Gastroesophageal sphincter (tissue), 3 donors: ENCODE results near the gene SPDYC.

Source experiments
- EP300 ChIP-seq: sonication (generic); formaldehyde crosslinking; IDR thresholded peaks from one replicate; pipeline ENCODE4 v1.6.1; 2017; ENCODE audit warnings: antibody characterized with exemption, mild to moderate bottlenecking
- POLR2A ChIP-seq, 2 donors: fragments of 450-650 bp; IDR thresholded peaks; one replicate each; pipeline ENCODE4 v1.6.1; 2017; ENCODE audit warnings: antibody characterized with exemption in 2 of 2, mild to moderate bottlenecking in 2 of 2, moderate library complexity in 1 of 2
- POLR2AphosphoS5 ChIP-seq: sonication (generic); formaldehyde crosslinking; IDR thresholded peaks from one replicate; pipeline ENCODE4 v1.6.1; 2017; ENCODE audit warnings: antibody characterized with exemption
- TF ChIP-seq, protein P1 (sequence below), 4 experiments: fragments of 200-600 bp in 2 of 4; fragments of 450-650 bp in 2 of 4; sonication (generic) in 1 of 4; IDR thresholded peaks; one replicate each; pipeline ENCODE4 v1.5.1; 2017 to 2019; ENCODE audit warnings: antibody characterized with exemption in 4 of 4, mild to moderate bottlenecking in 2 of 4, moderate library complexity in 2 of 4

DNA sequence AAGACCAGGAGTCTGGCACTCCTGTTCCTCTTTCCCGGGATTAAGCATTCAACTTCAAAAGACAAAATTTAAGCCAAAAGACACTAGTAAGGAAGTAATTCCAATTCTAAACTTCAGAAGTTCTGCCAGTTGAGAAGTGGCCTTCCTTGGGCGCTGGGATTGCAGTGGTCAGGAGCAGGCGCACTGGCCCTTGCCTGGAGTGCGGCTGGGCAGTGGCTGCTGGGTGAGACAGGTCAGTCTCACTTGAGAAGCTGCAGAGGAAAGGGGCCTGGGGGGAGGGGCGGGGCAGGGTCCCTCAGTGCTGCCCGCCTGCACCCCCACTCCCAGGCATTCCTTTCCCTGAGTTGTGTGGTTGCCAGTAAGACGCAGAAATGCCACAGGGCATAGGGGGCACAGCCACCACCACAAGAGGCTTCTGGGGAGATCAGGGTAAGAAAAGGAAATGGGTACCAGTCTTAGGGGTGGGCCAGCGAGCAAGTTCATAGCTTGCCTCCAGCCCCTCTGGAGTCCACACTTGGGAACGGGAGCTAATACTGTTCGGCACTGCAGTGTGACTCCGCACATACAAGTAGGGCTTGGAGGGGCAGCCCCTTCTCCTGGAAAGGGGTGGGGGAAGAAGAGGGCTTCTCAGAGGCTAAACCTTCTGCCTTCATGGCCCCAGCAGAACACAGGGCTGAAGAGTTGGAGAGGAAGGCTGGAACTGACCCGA lies 42.4 kb upstream of the SPDYC start:
- TF ChIP-seq, protein P1, sequence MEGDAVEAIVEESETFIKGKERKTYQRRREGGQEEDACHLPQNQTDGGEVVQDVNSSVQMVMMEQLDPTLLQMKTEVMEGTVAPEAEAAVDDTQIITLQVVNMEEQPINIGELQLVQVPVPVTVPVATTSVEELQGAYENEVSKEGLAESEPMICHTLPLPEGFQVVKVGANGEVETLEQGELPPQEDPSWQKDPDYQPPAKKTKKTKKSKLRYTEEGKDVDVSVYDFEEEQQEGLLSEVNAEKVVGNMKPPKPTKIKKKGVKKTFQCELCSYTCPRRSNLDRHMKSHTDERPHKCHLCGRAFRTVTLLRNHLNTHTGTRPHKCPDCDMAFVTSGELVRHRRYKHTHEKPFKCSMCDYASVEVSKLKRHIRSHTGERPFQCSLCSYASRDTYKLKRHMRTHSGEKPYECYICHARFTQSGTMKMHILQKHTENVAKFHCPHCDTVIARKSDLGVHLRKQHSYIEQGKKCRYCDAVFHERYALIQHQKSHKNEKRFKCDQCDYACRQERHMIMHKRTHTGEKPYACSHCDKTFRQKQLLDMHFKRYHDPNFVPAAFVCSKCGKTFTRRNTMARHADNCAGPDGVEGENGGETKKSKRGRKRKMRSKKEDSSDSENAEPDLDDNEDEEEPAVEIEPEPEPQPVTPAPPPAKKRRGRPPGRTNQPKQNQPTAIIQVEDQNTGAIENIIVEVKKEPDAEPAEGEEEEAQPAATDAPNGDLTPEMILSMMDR (IDR thresholded peaks at IDR 0.05): no peak
- TF ChIP-seq POLR2A (IDR thresholded peaks at IDR 0.05) (no peak), EP300 (no peak), POLR2AphosphoS5 (no peak)
